WTC11 (cell line): ENCODE data around the gene EXOC3L4. TPM values are rescaled to one million over a fixed set of nuclear protein-coding genes. Genes with fewer than 3 reads are reported as not detected.

Experiments
- ATAC-seq: fragments of 200-7000 bp; cut with Tn5 transposase; 2 replicates; pipeline ENCODE4 v1.10.0; 2021; ENCODE audit warnings: mild to moderate bottlenecking, moderate library complexity
- CTCF ChIA-PET: fragments of 300-600 bp; sonication (Branson Sonifier 250); formaldehyde crosslinking; loops from one replicate; lab custom pipeline; 2021; ENCODE audit warnings: antibody characterized with exemption; lab: Charles Lee
- POLR2A ChIA-PET: fragments of 350-600 bp; sonication (Branson Sonifier 250); formaldehyde crosslinking; loops from one replicate; lab custom pipeline; 2021; ENCODE audit warnings: antibody characterized with exemption; lab: Charles Lee
- DNase-seq: peaks from one replicate; pipeline ENCODE4 v3.0.0; 2021; ENCODE audit warnings: low spot score
- H3K27ac Mint-ChIP-seq: 2 replicates; pipeline ENCODE4 v1.8.0; 2021; ENCODE audit warnings: mixed read lengths
- H3K27me3 Mint-ChIP-seq: 2 replicates; pipeline ENCODE4 v1.8.0; 2021; ENCODE audit warnings: low read depth, mild to moderate bottlenecking, moderate library complexity, mixed read lengths
- H3K36me3 Mint-ChIP-seq: 2 replicates; pipeline ENCODE4 v1.8.0; 2021; ENCODE audit warnings: mixed read lengths
- H3K4me1 Mint-ChIP-seq: 2 replicates; pipeline ENCODE4 v1.8.0; 2022; ENCODE audit warnings: mixed read lengths
- H3K4me3 Mint-ChIP-seq: 2 replicates; pipeline ENCODE4 v1.8.0; 2021; ENCODE audit warnings: mild to moderate bottlenecking, moderate library complexity, mixed read lengths
- H3K9me3 Mint-ChIP-seq: 2 replicates; pipeline ENCODE4 v1.8.0; 2021; ENCODE audit warnings: mixed read lengths
- ARID4B ChIP-seq: sonication (generic); formaldehyde crosslinking; IDR thresholded peaks from 2 replicates; pipeline ENCODE4 v1.8.0; 2023; ENCODE audit warnings: missing genetic modification reagents, mild to moderate bottlenecking, borderline replicate concordance
- CTCF ChIP-seq: fragments of 200-600 bp; IDR thresholded peaks from 2 replicates; pipeline ENCODE4 v1.8.0; 2022; ENCODE audit warnings: antibody characterized with exemption
- E2F5 ChIP-seq: sonication (generic); formaldehyde crosslinking; IDR thresholded peaks from 2 replicates; pipeline ENCODE4 v1.8.1; 2022; ENCODE audit warnings: mild to moderate bottlenecking, moderate library complexity, missing genetic modification reagents
- ELF4 ChIP-seq: sonication (generic); formaldehyde crosslinking; IDR thresholded peaks from 2 replicates; pipeline ENCODE4 v1.8.1; 2022; ENCODE audit warnings: low read depth, mild to moderate bottlenecking, moderate library complexity, missing genetic modification reagents
- FOXP4 ChIP-seq: sonication (generic); formaldehyde crosslinking; IDR thresholded peaks from 2 replicates; pipeline ENCODE4 v1.8.0; 2022; ENCODE audit warnings: mild to moderate bottlenecking, missing genetic modification reagents
- HMGXB4 ChIP-seq: sonication (generic); formaldehyde crosslinking; IDR thresholded peaks from 2 replicates; pipeline ENCODE4 v1.8.1; 2023; ENCODE audit warnings: mild to moderate bottlenecking, moderate library complexity, missing genetic modification reagents
- IRF1 ChIP-seq: sonication (generic); formaldehyde crosslinking; IDR thresholded peaks from 2 replicates; pipeline ENCODE4 v1.8.0; 2023; ENCODE audit warnings: missing genetic modification reagents
- MAX ChIP-seq: sonication (generic); formaldehyde crosslinking; IDR thresholded peaks from 2 replicates; pipeline ENCODE4 v1.8.0; 2022; ENCODE audit warnings: mild to moderate bottlenecking, missing genetic modification reagents
- SMAD4 ChIP-seq: sonication (generic); formaldehyde crosslinking; IDR thresholded peaks from 2 replicates; pipeline ENCODE4 v1.8.0; 2022; ENCODE audit warnings: mild to moderate bottlenecking, missing genetic modification reagents
- TP53 ChIP-seq: sonication (generic); formaldehyde crosslinking; IDR thresholded peaks from 2 replicates; pipeline ENCODE4 v1.8.1; 2023; ENCODE audit warnings: mild to moderate bottlenecking, missing genetic modification reagents
- USF1 ChIP-seq: sonication (generic); formaldehyde crosslinking; IDR thresholded peaks from 2 replicates; pipeline ENCODE4 v1.8.0; 2022; ENCODE audit warnings: mild to moderate bottlenecking, missing genetic modification reagents
- ZNF219 ChIP-seq: sonication (generic); formaldehyde crosslinking; IDR thresholded peaks from 2 replicates; pipeline ENCODE4 v1.8.0; 2023; ENCODE audit warnings: missing genetic modification reagents, mild to moderate bottlenecking, borderline replicate concordance
- ZNF317 ChIP-seq: sonication (generic); formaldehyde crosslinking; IDR thresholded peaks from 2 replicates; pipeline ENCODE4 v1.8.1; 2023; ENCODE audit warnings: low read depth, mild to moderate bottlenecking, moderate library complexity, missing genetic modification reagents, borderline replicate concordance
- ZNF423 ChIP-seq: fragments of 250-450 bp; sonication (Bioruptor Pico); IDR thresholded peaks from 2 replicates; pipeline ENCODE4 v2.1.2; 2022; ENCODE audit warnings: mild to moderate bottlenecking, moderate library complexity
- total RNA-seq: library from RNA; stranded (reverse); gene quantifications from 3 replicates; pipeline ENCODE4 v1.2.3, GENCODE V29; 2021

EXOC3L4 gene
- total RNA-seq, 1 experiment from 2014 or later = 0.42 TPM

GRCh38 chr14:103122947-103123633 is 28.6 kb downstream of the EXOC3L4 start, which contains the start of gene TNFAIP2 (continued):
- TF ChIP-seq ARID4B (CRISPR knock-in tag) = peak; percentile 49; the same call in 1 of the 2 replicates
- TF ChIP-seq E2F5 (CRISPR knock-in tag) = 0 out of 2 replicates have a peak, but pooled peaks have one; percentile 33
- TF ChIP-seq SMAD4 (CRISPR knock-in tag) = no peak
- TF ChIP-seq FOXP4 (CRISPR knock-in tag) = peak; percentile 19; the same call in 1 of the 2 replicates
- no peak for TF ChIP-seq IRF1 (CRISPR knock-in tag)
- peak; percentile 92 for TF ChIP-seq TP53

GRCh38 chr14:103123634-103124500 is 29.3 kb downstream of the EXOC3L4 start:
- peaks cover 21% of the 10 kb centered on the region for H3K4me1 Mint-ChIP-seq
- H3K4me3 Mint-ChIP-seq = peak overlapping the region; percentile 47
- peak; percentile 10; the same call in 1 of the 2 replicates for TF ChIP-seq ZNF423 (CRISPR knock-in tag)
- TF ChIP-seq ZNF317 (CRISPR knock-in tag) = no peak
- TF ChIP-seq USF1 (CRISPR knock-in tag) = no peak
- TF ChIP-seq E2F5 (CRISPR knock-in tag) = no peak
- TF ChIP-seq ELF4 = no peak
- no peak for TF ChIP-seq ZNF219 (CRISPR knock-in tag)
- 0 out of 2 replicates have a peak, but pooled peaks have one; percentile 19 for TF ChIP-seq MAX
- 0 out of 2 replicates have a peak, but pooled peaks have one; percentile 24 for TF ChIP-seq CTCF
- TF ChIP-seq HMGXB4 (CRISPR knock-in tag) = 0 out of 2 replicates have a peak, but pooled peaks have one; percentile 38
- ChIA-PET CTCF (interaction anchor here (0.5 to 12.3 kb wide), 19 partner anchors 11 to 753 kb away, joined by 3 to 199 read pairs (median 4); partner anchors contain the start of gene EIF5), POLR2A (interaction anchor here (0.5 kb wide), 1 partner anchor 28 kb away, joined by 3 read pairs; no protein-coding TSS in a partner anchor)
- no peaks in the 10 kb centered on the region for H3K9me3 Mint-ChIP-seq
- H3K36me3 Mint-ChIP-seq = no peaks in the 10 kb centered on the region
- H3K27ac Mint-ChIP-seq = no peak overlapping the region
- ATAC-seq (peak; percentile 6), DNase-seq (peak; percentile 60)
- peaks cover 40% of the 10 kb centered on the region for H3K27me3 Mint-ChIP-seq
